CD4-positive, alpha-beta T cell treated with Interleukin-4 for 1 hour (primary cell): Measurements from ENCODE around the gene GTF3C1.
A peak's percentile ranks its signal among the peaks of the same experiment; 100 is the strongest.
"Not testable (repeated sequence)": the region's sequence is repeated elsewhere in the genome, so short reads cannot be mapped to it uniquely, and the experiment has no call there.

Source experiments
- DNase-seq, 2 donors: peaks; one replicate each; pipeline ENCODE4 v3.0.0-alpha.2; 2020 to 2022

The GTF3C1 gene

GRCh38 chr16:27461483-27462171 is 88.1 kb downstream of the GTF3C1 start:
- DNase-seq: no peak

- no peak for DNase-seq
These were observed 88.8 kb downstream of the GTF3C1 start for GRCh38 chr16:27460663-27461482.

GRCh38 chr16:27460213-27460612 is 89.5 kb downstream of the GTF3C1 start:
- DNase-seq: no peak

- no peak for DNase-seq
These were observed 90.6 kb downstream of the GTF3C1 start for GRCh38 chr16:27458987-27459688.

GRCh38 chr16:27458258-27458657 is 91.5 kb downstream of the GTF3C1 start:
- no peak for DNase-seq

- DNase-seq: not testable (repeated sequence)
These were observed 92.2 kb downstream of the GTF3C1 start for GRCh38 chr16:27457605-27457900.

GRCh38 chr16:27455700-27456099 is 94.0 kb downstream of the GTF3C1 start:
- DNase-seq: no peak

- DNase-seq: no peak
These were observed 96.3 kb downstream of the GTF3C1 start for GRCh38 chr16:27453494-27453825.

- DNase-seq: no peak
These were observed 96.9 kb downstream of the GTF3C1 start for GRCh38 chr16:27452569-27453493.

- DNase-seq: no peak
These were observed 99.5 kb downstream of the GTF3C1 start for GRCh38 chr16:27450196-27450549.

GRCh38 chr16:27449434-27450195 is 100.1 kb downstream of the GTF3C1 start:
- peak; percentile 86 to 91 for DNase-seq

GRCh38 chr16:27448532-27449433 is 100.9 kb downstream of the GTF3C1 start:
- DNase-seq: no peak

GRCh38 chr16:27447301-27447700 is 102.4 kb downstream of the GTF3C1 start:
- DNase-seq: no peak

GRCh38 chr16:27446721-27447120 is 103.0 kb downstream of the GTF3C1 start:
- peak; percentile 87 to 89 for DNase-seq

GRCh38 chr16:27445502-27446175 is 104.1 kb downstream of the GTF3C1 start:
- no peak for DNase-seq

- DNase-seq: no peak
These were observed 105.2 kb downstream of the GTF3C1 start for GRCh38 chr16:27444470-27444869.

GRCh38 chr16:27444015-27444414 is 105.7 kb downstream of the GTF3C1 start:
- DNase-seq: no peak

GRCh38 chr16:27441998-27442397 is 107.7 kb downstream of the GTF3C1 start:
- DNase-seq: no peak

GRCh38 chr16:27441276-27441675 is 108.4 kb downstream of the GTF3C1 start:
- DNase-seq: no peak

- no peak for DNase-seq
These were observed 110.3 kb downstream of the GTF3C1 start for GRCh38 chr16:27439271-27440018.
